HEK293T (cell line): ENCODE results near the gene ACSF2.
"Not testable (repeated sequence)": the region's sequence is repeated elsewhere in the genome, so short reads cannot be mapped to it uniquely, and the experiment has no call there.

Experiments used
- CTCF ChIA-PET: fragments of 350-600 bp; formaldehyde crosslinking; extraction: SDS; loops from one replicate; lab custom pipeline; 2021; ENCODE audit warnings: antibody characterized with exemption, inconsistent platforms; lab: Yijun Ruan, JAX
- POLR2A ChIA-PET: fragments of 350-600 bp; formaldehyde crosslinking; extraction: SDS; loops from one replicate; lab custom pipeline; 2020; ENCODE audit warnings: antibody characterized with exemption, inconsistent platforms; lab: Yijun Ruan, JAX
- DNase-seq: peaks from one replicate; pipeline ENCODE4 v3.0.0; 2012; ENCODE audit warnings: mixed read lengths; ENCODE audit errors: extremely low spot score
- ARNT ChIP-seq: fragments of 450-650 bp; IDR thresholded peaks from 2 replicates; pipeline ENCODE4 v1.6.1; 2017; ENCODE audit warnings: mild to moderate bottlenecking
- BHLHE40 ChIP-seq: fragments of 450-650 bp; IDR thresholded peaks from 2 replicates; pipeline ENCODE4 v1.6.1; 2016; ENCODE audit warnings: mild to moderate bottlenecking, moderate library complexity, borderline replicate concordance
- CTBP1 ChIP-seq: fragments of 450-650 bp; IDR thresholded peaks from 2 replicates; pipeline ENCODE4 v1.6.1; 2016; ENCODE audit warnings: borderline replicate concordance
- ELF4 ChIP-seq: fragments of 450-650 bp; IDR thresholded peaks from 2 replicates; pipeline ENCODE4 v1.6.1; 2017; ENCODE audit warnings: antibody characterized with exemption
- FOXA1 ChIP-seq: fragments of 450-650 bp; IDR thresholded peaks from 2 replicates; pipeline ENCODE4 v1.6.1; 2016; ENCODE audit warnings: mild to moderate bottlenecking
- FOXK2 ChIP-seq: fragments of 450-650 bp; IDR thresholded peaks from 2 replicates; pipeline ENCODE4 v1.6.1; 2016; ENCODE audit warnings: mild to moderate bottlenecking
- FOXM1 ChIP-seq: fragments of 450-650 bp; IDR thresholded peaks from 2 replicates; pipeline ENCODE4 v1.6.1; 2017; ENCODE audit warnings: mild to moderate bottlenecking, borderline replicate concordance
- HDGF ChIP-seq: fragments of 450-650 bp; IDR thresholded peaks from 2 replicates; pipeline ENCODE4 v1.6.1; 2017; ENCODE audit warnings: antibody characterized with exemption, borderline replicate concordance
- L3MBTL2 ChIP-seq: fragments of 450-650 bp; conservative IDR thresholded peaks from 2 replicates; pipeline ENCODE4 v1.6.1; 2016; ENCODE audit warnings: mild to moderate bottlenecking
- LEF1 ChIP-seq: fragments of 450-650 bp; IDR thresholded peaks from 2 replicates; pipeline ENCODE4 v1.6.1; 2017; ENCODE audit warnings: mild to moderate bottlenecking, borderline replicate concordance
- NFRKB ChIP-seq: fragments of 450-650 bp; IDR thresholded peaks from 2 replicates; pipeline ENCODE4 v1.6.1; 2016; ENCODE audit warnings: mild to moderate bottlenecking, moderate library complexity
- PKNOX1 ChIP-seq: fragments of 450-650 bp; IDR thresholded peaks from 2 replicates; pipeline ENCODE4 v1.6.1; 2016
- SP1 ChIP-seq: fragments of 450-650 bp; IDR thresholded peaks from 2 replicates; pipeline ENCODE4 v1.6.1; 2017
- SUZ12 ChIP-seq: fragments of 450-650 bp; IDR thresholded peaks from 2 replicates; pipeline ENCODE4 v1.6.1; 2016; ENCODE audit warnings: mild to moderate bottlenecking
- TARDBP ChIP-seq: fragments of 450-650 bp; IDR thresholded peaks from 2 replicates; pipeline ENCODE4 v1.6.1; 2016
- ZNF384 ChIP-seq: fragments of 450-650 bp; IDR thresholded peaks from 2 replicates; pipeline ENCODE4 v1.6.1; 2016

Gene ACSF2

GRCh38 chr17:50406578-50406977 is 19.4 kb upstream of the ACSF2 start:
- ChIA-PET POLR2A (interaction anchor here (2.5 kb wide), 1 partner anchor 9 kb away, joined by 9 read pairs; the partner anchor contains the start of gene LRRC59), CTCF (interaction anchor here (1.1 to 1.2 kb wide), 2 partner anchors 9 to 45 kb away, joined by 3 read pairs; no protein-coding TSS in a partner anchor)
- no peak for DNase-seq
- TF ChIP-seq PKNOX1 (no peak), NFRKB (no peak), LEF1 (no peak)

DNA sequence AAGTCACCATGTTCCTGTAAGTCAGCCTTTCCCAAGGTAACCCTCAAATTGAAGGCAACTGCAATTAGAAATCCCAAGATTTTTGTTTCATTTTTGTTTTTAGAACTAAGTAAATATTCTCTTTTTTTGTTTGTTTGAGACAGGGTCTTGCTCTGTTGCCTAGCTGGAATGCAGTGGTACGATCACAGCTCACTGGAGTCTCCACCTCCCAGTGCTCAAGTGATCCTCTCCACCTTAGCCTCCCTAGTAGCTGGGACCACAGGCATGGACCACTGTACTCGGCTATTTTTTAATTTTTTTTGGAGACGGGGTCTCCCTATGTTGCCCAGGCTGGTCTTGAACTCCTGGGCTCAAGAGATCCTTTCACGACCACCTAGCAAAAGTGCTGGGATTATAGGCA is 18.1 kb upstream of the ACSF2 start:
- TF ChIP-seq FOXM1 (no peak), ZNF384 (no peak), NFRKB (no peak), L3MBTL2 (no peak), ARNT (no peak), LEF1 (no peak), CTBP1 (no peak), SP1 (no peak)
- ChIA-PET CTCF (interaction anchor here (0.8 kb wide), 1 partner anchor 11 kb away, joined by 3 read pairs; the partner anchor contains the start of gene LRRC59), POLR2A (interaction anchor here (1.7 kb wide), 1 partner anchor 10 kb away, joined by 5 read pairs; the partner anchor contains the start of gene LRRC59)
- DNase-seq: no peak

DNA sequence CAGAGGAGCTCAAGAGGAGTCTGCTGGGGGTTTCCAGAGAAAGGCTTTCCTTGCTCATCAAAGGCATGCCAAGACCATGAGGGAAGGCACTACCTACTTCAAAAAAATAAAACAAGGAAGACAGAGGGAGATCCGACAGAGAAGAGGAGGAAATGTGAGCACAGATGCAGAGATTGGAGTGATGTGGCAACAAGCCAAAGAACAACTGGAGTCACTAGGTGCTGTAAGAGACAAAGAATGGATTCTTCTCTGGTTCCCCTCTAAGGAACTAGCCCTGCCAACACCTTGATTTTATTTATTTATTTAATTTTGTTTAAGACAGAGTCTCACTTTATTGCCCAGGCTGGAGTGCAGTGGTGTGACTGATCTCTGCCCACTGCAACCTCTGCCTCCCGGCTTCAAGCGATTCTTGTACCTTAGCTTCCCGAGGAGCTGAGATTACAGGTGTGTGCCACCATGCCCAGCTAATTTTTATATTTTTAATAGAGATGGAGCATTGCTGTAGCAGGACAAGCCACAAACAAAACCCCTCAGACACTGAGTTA is 13.8 kb upstream of the ACSF2 start:
- DNase-seq: no peak
- CTCF ChIA-PET: interaction anchor here (0.8 kb wide), 1 partner anchor 14 kb away, joined by 4 read pairs; no protein-coding TSS in a partner anchor
- POLR2A ChIA-PET: no interaction called here
- TF ChIP-seq FOXK2 (no peak), TARDBP (no peak), PKNOX1 (no peak), BHLHE40 (no peak), FOXA1 (no peak), NFRKB (no peak), SUZ12 (no peak), ZNF384 (no peak)

DNA sequence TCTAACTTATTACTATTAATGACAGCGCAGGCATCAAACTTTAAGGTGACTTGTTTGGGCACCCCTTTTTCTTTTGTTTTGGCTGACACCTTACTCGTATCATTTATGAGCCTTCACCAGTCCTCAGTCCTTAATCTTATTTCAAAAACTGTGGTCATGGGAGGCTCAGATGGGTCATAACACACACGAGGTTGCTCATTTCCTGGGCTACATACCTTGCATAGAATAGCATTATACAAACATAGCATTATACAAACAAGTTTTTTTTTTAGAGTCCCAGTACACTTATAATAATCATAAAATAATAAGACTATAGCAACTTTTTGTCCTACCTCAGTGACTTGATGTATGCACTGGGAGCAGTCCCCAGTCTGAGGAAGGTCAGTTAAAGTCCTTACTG is 11.2 kb upstream of the ACSF2 start:
- DNase-seq: no peak
- no peak for TF ChIP-seq ZNF384
- TF ChIP-seq NFRKB: no peak
- no peak for TF ChIP-seq SP1
- CTCF ChIA-PET: no interaction called here
- POLR2A ChIA-PET: no interaction called here

DNA sequence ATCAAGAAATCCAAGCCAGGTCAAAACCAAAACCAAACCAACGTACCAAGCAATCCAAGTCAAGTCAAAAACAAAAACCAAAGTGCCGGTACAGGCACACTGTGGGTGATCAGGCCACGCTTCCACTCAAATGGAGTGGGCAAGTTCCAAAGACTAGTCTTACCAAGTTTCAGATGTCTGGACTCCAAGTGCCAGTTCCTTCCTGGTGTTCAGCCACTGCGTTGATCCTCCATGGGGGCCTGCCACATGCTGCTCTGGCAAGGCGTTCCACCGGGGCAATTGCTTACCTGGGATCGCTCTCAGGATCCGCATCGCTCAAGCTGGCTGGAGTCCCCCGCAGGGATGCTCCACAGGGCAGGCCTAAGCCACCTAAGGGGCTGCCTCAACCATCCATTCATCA is 6.4 kb upstream of the ACSF2 start:
- DNase-seq, CTCF ChIA-PET, POLR2A ChIA-PET: not testable (repeated sequence)

DNA sequence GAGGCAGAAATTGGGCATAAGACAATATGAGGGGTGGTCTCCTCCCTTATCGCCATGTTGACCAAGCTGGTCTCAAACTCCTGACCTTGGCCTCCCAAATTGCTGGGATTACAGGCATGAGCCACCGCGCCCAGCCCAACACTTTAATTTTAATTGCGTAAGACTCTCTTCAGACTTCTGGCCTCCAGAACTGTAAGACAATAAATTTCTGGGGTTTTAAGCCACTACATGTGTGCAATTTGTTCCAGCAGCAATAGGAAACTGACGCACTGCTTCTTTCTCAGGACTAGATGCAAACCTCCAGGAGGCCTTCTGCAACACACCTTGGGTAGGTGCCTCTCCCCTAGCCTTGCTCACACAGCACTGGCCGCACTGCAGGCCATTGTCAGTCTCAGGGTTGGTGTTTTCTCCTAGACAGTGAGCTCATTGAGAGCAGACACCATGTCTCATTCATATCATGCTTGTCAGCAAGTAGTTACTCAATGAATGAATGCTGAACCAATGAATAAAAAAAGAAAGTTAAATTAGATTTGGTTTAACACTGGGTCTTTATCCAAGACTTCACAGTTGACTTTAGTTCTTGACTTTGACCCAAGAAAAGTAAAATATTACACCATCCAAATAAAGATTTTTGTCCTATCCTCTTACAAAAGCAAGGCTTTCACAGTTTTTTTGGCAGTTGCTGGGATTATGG is 5.5 kb upstream of the ACSF2 start:
- ChIA-PET CTCF (interaction anchor here (0.8 to 1.7 kb wide), 2 partner anchors 58 to 60 kb away, joined by 4 to 5 read pairs; no protein-coding TSS in a partner anchor), POLR2A (interaction anchor here (1.7 kb wide), 1 partner anchor 23 kb away, joined by 4 read pairs; the partner anchor contains the start of gene LRRC59)
- DNase-seq: no peak
- TF ChIP-seq LEF1: no peak
- no peak for TF ChIP-seq ELF4
- TF ChIP-seq FOXK2: no peak
- TF ChIP-seq FOXM1: no peak
- no peak for TF ChIP-seq SUZ12
- TF ChIP-seq SP1: no peak
- no peak for TF ChIP-seq HDGF

DNA sequence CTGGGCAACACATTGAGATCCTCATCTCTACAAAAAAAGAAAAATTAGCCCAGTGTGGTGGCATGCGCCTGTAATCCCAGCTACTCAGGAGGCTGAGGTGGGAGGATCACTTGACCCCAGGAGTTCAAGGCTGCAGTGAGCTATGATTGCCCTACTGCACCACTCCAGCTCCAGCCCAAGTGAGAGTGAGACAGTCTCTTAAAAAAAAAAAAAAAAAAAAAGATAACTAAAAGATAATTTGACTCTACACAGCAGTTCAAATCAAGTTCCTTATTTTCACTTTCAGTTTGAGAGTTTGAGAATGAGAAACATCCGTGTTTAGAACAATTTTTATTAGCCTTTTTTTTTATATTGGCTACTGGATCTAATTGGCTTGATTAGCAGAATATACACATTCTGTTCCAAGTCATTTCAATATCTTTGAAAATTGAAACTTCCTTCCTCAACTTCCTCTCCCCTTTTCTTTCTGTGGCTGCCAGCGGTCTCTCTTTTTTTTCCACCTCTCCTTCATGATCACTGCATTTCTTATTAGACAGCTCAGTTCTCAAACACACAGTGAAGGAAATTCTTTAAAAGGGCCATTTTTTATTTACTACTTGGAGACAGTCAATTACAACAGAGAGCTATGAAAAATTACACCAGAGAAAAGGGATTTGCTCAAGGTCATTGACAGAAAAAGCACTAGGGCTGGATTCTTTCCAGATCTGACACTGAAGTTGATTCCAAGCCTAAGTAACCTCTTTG is 4.5 kb upstream of the ACSF2 start:
- ChIA-PET CTCF (interaction anchor here (0.8 to 1.7 kb wide), 3 partner anchors 59 to 431 kb away, joined by 3 to 5 read pairs (median 4); no protein-coding TSS in a partner anchor), POLR2A (interaction anchor here (1.7 kb wide), 1 partner anchor 24 kb away, joined by 4 read pairs; the partner anchor contains the start of gene LRRC59)
- TF ChIP-seq SUZ12 (no peak), SP1 (no peak), FOXK2 (no peak), PKNOX1 (no peak), ZNF384 (no peak), L3MBTL2 (no peak), HDGF (no peak), ARNT (no peak), BHLHE40 (no peak), FOXM1 (no peak), ELF4 (no peak)
- DNase-seq: no peak
